ENCODE measurements around the gene SIN3A.

GRCh38 chr15:75450307-75451201, 936 bp downstream of the SIN3A start:
- no peak for TF ChIP-seq POLR2A (IDR thresholded peaks at IDR 0.05; ENCODE audit: low read depth)
- TF ChIP-seq POLR2AphosphoS5 (IDR thresholded peaks at IDR 0.05), result peak in 1 of 2 donors; percentile 70
